WTC11 (cell line): ENCODE results near the gene CLEC17A. TPM values are rescaled to one million over a fixed set of nuclear protein-coding genes. Genes with fewer than 3 reads are reported as not detected.
"Not testable (repeated sequence)": the region's sequence is repeated elsewhere in the genome, so short reads cannot be mapped to it uniquely, and the experiment has no call there.

ENCODE experiments used
- ATAC-seq: fragments of 200-7000 bp; cut with Tn5 transposase; 2 replicates; pipeline ENCODE4 v1.10.0; 2021; ENCODE audit warnings: mild to moderate bottlenecking, moderate library complexity
- CTCF ChIA-PET: fragments of 300-600 bp; sonication (Branson Sonifier 250); formaldehyde crosslinking; loops from one replicate; lab custom pipeline; 2021; ENCODE audit warnings: antibody characterized with exemption; lab: Charles Lee
- POLR2A ChIA-PET: fragments of 350-600 bp; sonication (Branson Sonifier 250); formaldehyde crosslinking; loops from one replicate; lab custom pipeline; 2021; ENCODE audit warnings: antibody characterized with exemption; lab: Charles Lee
- DNase-seq: peaks from one replicate; pipeline ENCODE4 v3.0.0; 2021; ENCODE audit warnings: low spot score
- H3K27ac Mint-ChIP-seq: 2 replicates; pipeline ENCODE4 v1.8.0; 2021; ENCODE audit warnings: mixed read lengths
- H3K27me3 Mint-ChIP-seq: 2 replicates; pipeline ENCODE4 v1.8.0; 2021; ENCODE audit warnings: low read depth, mild to moderate bottlenecking, moderate library complexity, mixed read lengths
- H3K36me3 Mint-ChIP-seq: 2 replicates; pipeline ENCODE4 v1.8.0; 2021; ENCODE audit warnings: mixed read lengths
- H3K4me1 Mint-ChIP-seq: 2 replicates; pipeline ENCODE4 v1.8.0; 2022; ENCODE audit warnings: mixed read lengths
- H3K4me3 Mint-ChIP-seq: 2 replicates; pipeline ENCODE4 v1.8.0; 2021; ENCODE audit warnings: mild to moderate bottlenecking, moderate library complexity, mixed read lengths
- H3K9me3 Mint-ChIP-seq: 2 replicates; pipeline ENCODE4 v1.8.0; 2021; ENCODE audit warnings: mixed read lengths
- ATF1 ChIP-seq: sonication (generic); formaldehyde crosslinking; IDR thresholded peaks from 2 replicates; pipeline ENCODE4 v1.8.1; 2023; ENCODE audit warnings: mild to moderate bottlenecking, moderate library complexity, missing genetic modification reagents
- ATF3 ChIP-seq: sonication (generic); formaldehyde crosslinking; conservative IDR thresholded peaks from 2 replicates; pipeline ENCODE4 v1.8.1; 2022; ENCODE audit warnings: mild to moderate bottlenecking, missing genetic modification reagents
- ELF4 ChIP-seq: sonication (generic); formaldehyde crosslinking; IDR thresholded peaks from 2 replicates; pipeline ENCODE4 v1.8.1; 2022; ENCODE audit warnings: low read depth, mild to moderate bottlenecking, moderate library complexity, missing genetic modification reagents
- EMX1 ChIP-seq: fragments of 250-450 bp; sonication (Bioruptor Pico); IDR thresholded peaks from 2 replicates; pipeline ENCODE4 v1.8.0; 2021; ENCODE audit warnings: mild to moderate bottlenecking
- ESRRA ChIP-seq: sonication (generic); formaldehyde crosslinking; IDR thresholded peaks from 2 replicates; pipeline ENCODE4 v1.8.1; 2022; ENCODE audit warnings: mild to moderate bottlenecking, missing genetic modification reagents, borderline replicate concordance
- FOXP4 ChIP-seq: sonication (generic); formaldehyde crosslinking; IDR thresholded peaks from 2 replicates; pipeline ENCODE4 v1.8.0; 2022; ENCODE audit warnings: mild to moderate bottlenecking, missing genetic modification reagents
- GRHL2 ChIP-seq: fragments of 250-450 bp; sonication (Bioruptor Pico); IDR thresholded peaks from 2 replicates; pipeline ENCODE4 v1.8.0; 2022; ENCODE audit warnings: mild to moderate bottlenecking, moderate library complexity; ENCODE audit not compliant: insufficient replicate concordance, severe bottlenecking
- JAZF1 ChIP-seq: fragments of 250-450 bp; sonication (Bioruptor Pico); IDR thresholded peaks from 2 replicates; pipeline ENCODE4 v1.9.0; 2021; ENCODE audit warnings: moderate library complexity, mild to moderate bottlenecking, inconsistent platforms
- NFE2L1 ChIP-seq: sonication (generic); formaldehyde crosslinking; IDR thresholded peaks from 2 replicates; pipeline ENCODE4 v1.8.1; 2023; ENCODE audit warnings: missing genetic modification reagents
- NFYB ChIP-seq: sonication (generic); formaldehyde crosslinking; conservative IDR thresholded peaks from 2 replicates; pipeline ENCODE4 v1.8.0; 2022; ENCODE audit warnings: low read depth, missing genetic modification reagents
- PRRX2 ChIP-seq: fragments of 250-450 bp; sonication (Bioruptor Pico); IDR thresholded peaks from 2 replicates; pipeline ENCODE4 v1.8.0; 2021; ENCODE audit warnings: mild to moderate bottlenecking
- TP53 ChIP-seq: sonication (generic); formaldehyde crosslinking; IDR thresholded peaks from 2 replicates; pipeline ENCODE4 v1.8.1; 2023; ENCODE audit warnings: mild to moderate bottlenecking, missing genetic modification reagents
- ZNF396 ChIP-seq: fragments of 250-450 bp; sonication (Bioruptor Pico); IDR thresholded peaks from 2 replicates; pipeline ENCODE4 v1.8.0; 2021; ENCODE audit warnings: mild to moderate bottlenecking, moderate library complexity, borderline replicate concordance
- ZNF423 ChIP-seq: fragments of 250-450 bp; sonication (Bioruptor Pico); IDR thresholded peaks from 2 replicates; pipeline ENCODE4 v2.1.2; 2022; ENCODE audit warnings: mild to moderate bottlenecking, moderate library complexity
- ZNF425 ChIP-seq: fragments of 250-450 bp; sonication (Bioruptor Pico); conservative IDR thresholded peaks from 2 replicates; pipeline ENCODE4 v1.9.0; 2021; ENCODE audit warnings: mild to moderate bottlenecking
- total RNA-seq: library from RNA; stranded (reverse); gene quantifications from 3 replicates; pipeline ENCODE4 v1.2.3, GENCODE V29; 2021
- TF ChIP-seq, protein P1 (sequence below): fragments of 250-450 bp; sonication (Bioruptor Pico); IDR thresholded peaks from 2 replicates; pipeline ENCODE4 v1.9.0; 2021; ENCODE audit warnings: moderate library complexity, mild to moderate bottlenecking, inconsistent platforms, borderline replicate concordance

The CLEC17A gene
- total RNA-seq, 1 experiment from 2014 or later = not detected

- no peak for TF ChIP-seq ZNF425 (CRISPR knock-in tag)
- no peak for TF ChIP-seq NFE2L1 (CRISPR knock-in tag)
- TF ChIP-seq ATF1 = no peak
- TF ChIP-seq FOXP4 (CRISPR knock-in tag) = no peak
- TF ChIP-seq ESRRA (CRISPR knock-in tag) = no peak
- TF ChIP-seq, all 79 proteins: peak for 0
These were observed 21.1 kb downstream of the CLEC17A start (continued) for GRCh38 chr19:14603990-14604387.

GRCh38 chr19:14606627-14607026 is 23.7 kb downstream of the CLEC17A start:
- Mint-ChIP-seq H3K27me3 (no peaks in the 10 kb centered on the region; the same call in 1 of the 2 replicates), H3K36me3 (no peaks in the 10 kb centered on the region), H3K9me3 (peaks cover 18% of the 10 kb centered on the region), H3K4me3 (no peak overlapping the region), H3K27ac (no peak overlapping the region), H3K4me1 (no peaks in the 10 kb centered on the region)
- DNase-seq (no peak), ATAC-seq (no peak)
- ChIA-PET CTCF (interaction anchor here (1.1 kb wide), 1 partner anchor 33 kb away, joined by 4 read pairs; no protein-coding TSS in a partner anchor), POLR2A (no interaction called here)
- TF ChIP-seq ZNF425 (CRISPR knock-in tag) (no peak), ZNF423 (CRISPR knock-in tag) (no peak), GRHL2 (CRISPR knock-in tag) (no peak), ATF3 (CRISPR knock-in tag) (no peak), PRRX2 (CRISPR knock-in tag) (no peak)

DNA sequence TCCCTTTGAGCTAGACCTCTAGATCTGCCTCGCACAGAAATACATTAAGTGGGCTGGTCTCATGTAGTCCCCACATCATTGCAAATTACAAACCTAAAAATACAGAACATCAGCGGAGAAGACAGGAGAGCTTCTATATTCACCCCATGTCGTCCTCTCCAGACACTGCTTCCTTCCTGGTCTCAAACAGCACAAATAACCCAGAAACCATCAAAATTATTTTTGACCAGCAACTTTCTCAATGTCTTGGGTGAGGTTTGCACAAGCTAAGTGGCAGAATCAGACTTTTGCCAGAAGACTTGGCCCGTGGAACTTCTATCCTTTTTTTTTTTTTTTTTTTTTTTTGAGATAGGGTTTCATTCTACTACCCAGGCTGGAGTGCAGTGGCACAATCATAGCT is 28.2 kb downstream of the CLEC17A start:
- POLR2A ChIA-PET = no interaction called here
- ATAC-seq (no peak), DNase-seq (no peak)
- H3K9me3 Mint-ChIP-seq = peaks cover 14% of the 10 kb centered on the region
- peaks cover under 1% of the 10 kb centered on the region for H3K36me3 Mint-ChIP-seq
- no peak overlapping the region for H3K4me3 Mint-ChIP-seq
- TF ChIP-seq TP53 = no peak
- TF ChIP-seq NFYB (CRISPR knock-in tag) = no peak
- no peak for TF ChIP-seq ZNF425 (CRISPR knock-in tag)
- no peak for TF ChIP-seq ZNF396 (CRISPR knock-in tag)
- no peak for TF ChIP-seq EMX1 (CRISPR knock-in tag)
- TF ChIP-seq, protein P1, sequence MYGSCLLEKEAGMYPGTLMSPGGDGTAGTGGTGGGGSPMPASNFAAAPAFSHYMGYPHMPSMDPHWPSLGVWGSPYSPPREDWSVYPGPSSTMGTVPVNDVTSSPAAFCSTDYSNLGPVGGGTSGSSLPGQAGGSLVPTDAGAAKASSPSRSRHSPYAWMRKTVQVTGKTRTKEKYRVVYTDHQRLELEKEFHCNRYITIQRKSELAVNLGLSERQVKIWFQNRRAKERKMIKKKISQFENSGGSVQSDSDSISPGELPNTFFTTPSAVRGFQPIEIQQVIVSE (CRISPR knock-in tag) = no peak
- TF ChIP-seq JAZF1 (CRISPR knock-in tag) = no peak
- TF ChIP-seq ELF4 (CRISPR knock-in tag) = no peak
- H3K27ac Mint-ChIP-seq = no peak overlapping the region
- H3K27me3 Mint-ChIP-seq = peaks cover 4% of the 10 kb centered on the region; the same call in 1 of the 2 replicates
- CTCF ChIA-PET = interaction anchor here (0.6 to 1.1 kb wide), 3 partner anchors 37 to 78 kb away, joined by 3 to 7 read pairs (median 5); no protein-coding TSS in a partner anchor
- no peaks in the 10 kb centered on the region for H3K4me1 Mint-ChIP-seq

DNA sequence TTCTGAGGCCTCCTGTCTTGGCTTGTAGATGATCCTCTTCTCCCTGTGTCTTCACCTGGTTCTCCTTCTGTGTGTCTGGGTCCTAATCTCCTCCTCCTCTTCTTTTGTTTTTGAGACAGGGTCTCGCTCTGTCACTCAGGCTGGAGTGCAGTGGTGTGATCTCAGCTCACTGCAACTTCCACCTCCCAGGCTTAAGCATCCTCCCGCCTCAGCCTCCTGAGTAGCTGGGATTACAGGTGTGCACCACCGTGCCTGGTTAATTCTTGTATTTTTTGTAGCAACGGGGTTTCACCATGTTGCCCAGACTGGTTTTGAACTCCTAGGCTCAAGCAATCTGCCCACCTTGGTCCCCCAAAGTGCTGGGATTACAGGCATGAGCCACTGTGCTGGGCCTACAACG is 29.4 kb downstream of the CLEC17A start:
- H3K27me3 Mint-ChIP-seq, H3K27ac Mint-ChIP-seq, H3K4me3 Mint-ChIP-seq, POLR2A ChIA-PET, DNase-seq, H3K36me3 Mint-ChIP-seq, ATAC-seq, H3K4me1 Mint-ChIP-seq: not testable (repeated sequence)
- peaks cover 20% of the 10 kb centered on the region for H3K9me3 Mint-ChIP-seq
- CTCF ChIA-PET = interaction anchor here (1.1 kb wide), 1 partner anchor 74 kb away, joined by 5 read pairs; no protein-coding TSS in a partner anchor
